ENCODE data around the gene ARRDC3.

ARRDC3 gene

GRCh38 chr5:91341154-91341553 is 42.0 kb downstream of the ARRDC3 start:
- no peak overlapping the region for H3K4me2 ChIP-seq (ENCODE audit: low read length)
- no peak overlapping the region for H3K4me3 ChIP-seq (ENCODE audit: low read depth, low read length, poor library complexity, severe bottlenecking)
- H3K9me3 ChIP-seq (ENCODE audit: low read length), result no peaks in the 10 kb centered on the region
- no peaks in the 10 kb centered on the region for H3K36me3 ChIP-seq (ENCODE audit: insufficient read depth, low read length)
- no peak for TF ChIP-seq EZH2 (IDR thresholded peaks at IDR 0.05; ENCODE audit: borderline replicate concordance, low read length)
- no peak for TF ChIP-seq CTCF (IDR thresholded peaks at IDR 0.05; ENCODE audit: low read length)
- no peak overlapping the region for H3K9ac ChIP-seq (ENCODE audit: low read length)
- no peaks in the 10 kb centered on the region for H3K79me2 ChIP-seq (ENCODE audit: insufficient read depth, low read length)
- H3K4me1 ChIP-seq (ENCODE audit: insufficient read depth, low read length, severe bottlenecking), result no peaks in the 10 kb centered on the region
- no peaks in the 10 kb centered on the region for H3K27me3 ChIP-seq (ENCODE audit: insufficient read depth, low read length)
- H3K27ac ChIP-seq (ENCODE audit: low read depth, low read length, poor library complexity, severe bottlenecking), result no peak overlapping the region
- H2AFZ ChIP-seq (ENCODE audit: low read length), result no peak overlapping the region
- no peaks in the 10 kb centered on the region for H3K9me2 ChIP-seq (ENCODE audit: low read depth, low read length)
- H4K20me1 ChIP-seq (ENCODE audit: insufficient read depth, low read length), result no peaks in the 10 kb centered on the region
- H3F3A ChIP-seq (ENCODE audit: insufficient read depth, low read length), result no peaks in the 10 kb centered on the region

GRCh38 chr5:91340532-91340931 is 42.6 kb downstream of the ARRDC3 start:
- no peak overlapping the region for H3K27ac ChIP-seq (ENCODE audit: low read depth, low read length, poor library complexity, severe bottlenecking)
- no peak overlapping the region for H3K4me3 ChIP-seq (ENCODE audit: low read depth, low read length, poor library complexity, severe bottlenecking)
- no peaks in the 10 kb centered on the region for H3K4me1 ChIP-seq (ENCODE audit: insufficient read depth, low read length, severe bottlenecking)
- H3F3A ChIP-seq (ENCODE audit: insufficient read depth, low read length), result no peaks in the 10 kb centered on the region
- H3K36me3 ChIP-seq (ENCODE audit: insufficient read depth, low read length), result no peaks in the 10 kb centered on the region
- H2AFZ ChIP-seq (ENCODE audit: low read length), result no peak overlapping the region
- H3K27me3 ChIP-seq (ENCODE audit: insufficient read depth, low read length), result no peaks in the 10 kb centered on the region
- no peak for TF ChIP-seq EZH2 (IDR thresholded peaks at IDR 0.05; ENCODE audit: borderline replicate concordance, low read length)
- TF ChIP-seq CTCF (IDR thresholded peaks at IDR 0.05; ENCODE audit: low read length), result no peak
- H4K20me1 ChIP-seq (ENCODE audit: insufficient read depth, low read length), result no peaks in the 10 kb centered on the region
- H3K79me2 ChIP-seq (ENCODE audit: insufficient read depth, low read length), result no peaks in the 10 kb centered on the region
- H3K9ac ChIP-seq (ENCODE audit: low read length), result no peak overlapping the region
- no peak overlapping the region for H3K4me2 ChIP-seq (ENCODE audit: low read length)
- H3K9me3 ChIP-seq (ENCODE audit: low read length), result no peaks in the 10 kb centered on the region
- H3K9me2 ChIP-seq (ENCODE audit: low read depth, low read length), result no peaks in the 10 kb centered on the region

- Histone ChIP-seq H3K4me3 (ENCODE audit: low read depth, low read length, poor library complexity, severe bottlenecking) (no peak overlapping the region), H3K27ac (ENCODE audit: low read depth, low read length, poor library complexity, severe bottlenecking) (no peak overlapping the region)
These were observed 43.9 kb downstream of the ARRDC3 start for GRCh38 chr5:91339063-91339705.

More at GRCh38 chr5:91339063-91339705, 43.9 kb downstream of the ARRDC3 start:
- no peaks in the 10 kb centered on the region for H3F3A ChIP-seq (ENCODE audit: insufficient read depth, low read length)
- TF ChIP-seq EZH2 (IDR thresholded peaks at IDR 0.05; ENCODE audit: borderline replicate concordance, low read length) (no peak), CTCF (IDR thresholded peaks at IDR 0.05; ENCODE audit: low read length) (no peak)
- H2AFZ ChIP-seq (ENCODE audit: low read length), result no peak overlapping the region
- no peaks in the 10 kb centered on the region for H3K9me3 ChIP-seq (ENCODE audit: low read length)
- no peaks in the 10 kb centered on the region for H3K79me2 ChIP-seq (ENCODE audit: insufficient read depth, low read length)
- no peak overlapping the region for H3K9ac ChIP-seq (ENCODE audit: low read length)
- no peaks in the 10 kb centered on the region for H3K4me1 ChIP-seq (ENCODE audit: insufficient read depth, low read length, severe bottlenecking)
- H4K20me1 ChIP-seq (ENCODE audit: insufficient read depth, low read length), result no peaks in the 10 kb centered on the region
- H3K27me3 ChIP-seq (ENCODE audit: insufficient read depth, low read length), result no peaks in the 10 kb centered on the region
- H3K9me2 ChIP-seq (ENCODE audit: low read depth, low read length), result no peaks in the 10 kb centered on the region
- no peaks in the 10 kb centered on the region for H3K36me3 ChIP-seq (ENCODE audit: insufficient read depth, low read length)
- H3K4me2 ChIP-seq (ENCODE audit: low read length), result no peak overlapping the region
